ENCODE results near the gene PDE7B.

Gene PDE7B

GRCh38 chr6:136035378-136036070, 184.0 kb downstream of the PDE7B start:
- Histone ChIP-seq H3K4me3 (ENCODE audit: insufficient read depth, low read depth, low read length) (no peak overlapping the region), H3K4me1 (ENCODE audit: control insufficient read depth, insufficient read depth, low read length) (peaks cover 8% of the 10 kb centered on the region), H3K27ac (ENCODE audit: insufficient read depth, low read depth, low read length, poor library complexity, severe bottlenecking) (no peak overlapping the region), H3K9me3 (ENCODE audit: control insufficient read depth, low read length) (no peaks in the 10 kb centered on the region), H3K36me3 (ENCODE audit: control insufficient read depth, insufficient read depth, low read length) (no peaks in the 10 kb centered on the region), H3K27me3 (ENCODE audit: control insufficient read depth, insufficient read depth, low read length, poor library complexity, severe bottlenecking) (no peaks in the 10 kb centered on the region)
- 95 to 99% methylated on average over 3 to 4 of the region's 4 CpGs for WGBS, 2 experiments

- H3K27ac ChIP-seq (ENCODE audit: insufficient read depth, low read depth, low read length, poor library complexity, severe bottlenecking), result no peak overlapping the region
- WGBS, 2 experiments, result 83 to 100% methylated on average over 1 to 2 of the region's 2 CpGs
- H3K36me3 ChIP-seq (ENCODE audit: control insufficient read depth, insufficient read depth, low read length), result no peaks in the 10 kb centered on the region
- H3K9me3 ChIP-seq (ENCODE audit: control insufficient read depth, low read length), result no peaks in the 10 kb centered on the region
- no peak overlapping the region for H3K4me3 ChIP-seq (ENCODE audit: insufficient read depth, low read depth, low read length)
- H3K4me1 ChIP-seq (ENCODE audit: control insufficient read depth, insufficient read depth, low read length), result peaks cover 8% of the 10 kb centered on the region
- H3K27me3 ChIP-seq (ENCODE audit: control insufficient read depth, insufficient read depth, low read length, poor library complexity, severe bottlenecking), result no peaks in the 10 kb centered on the region
Observed at GRCh38 chr6:136036071-136036380, 184.5 kb downstream of the PDE7B start.

- no peaks in the 10 kb centered on the region for H3K36me3 ChIP-seq (ENCODE audit: control insufficient read depth, insufficient read depth, low read length)
- 77 to 85% methylated on average over 3 of the region's 4 CpGs for WGBS, 2 experiments
- H3K27ac ChIP-seq (ENCODE audit: insufficient read depth, low read depth, low read length, poor library complexity, severe bottlenecking), result no peak overlapping the region
- H3K27me3 ChIP-seq (ENCODE audit: control insufficient read depth, insufficient read depth, low read length, poor library complexity, severe bottlenecking), result no peaks in the 10 kb centered on the region
- no peaks in the 10 kb centered on the region for H3K9me3 ChIP-seq (ENCODE audit: control insufficient read depth, low read length)
- no peak overlapping the region for H3K4me3 ChIP-seq (ENCODE audit: insufficient read depth, low read depth, low read length)
- H3K4me1 ChIP-seq (ENCODE audit: control insufficient read depth, insufficient read depth, low read length), result peaks cover 8% of the 10 kb centered on the region
Observed at GRCh38 chr6:136036601-136037000, 185.1 kb downstream of the PDE7B start.

- Histone ChIP-seq H3K27me3 (ENCODE audit: control insufficient read depth, insufficient read depth, low read length, poor library complexity, severe bottlenecking) (no peaks in the 10 kb centered on the region), H3K36me3 (ENCODE audit: control insufficient read depth, insufficient read depth, low read length) (no peaks in the 10 kb centered on the region), H3K27ac (ENCODE audit: insufficient read depth, low read depth, low read length, poor library complexity, severe bottlenecking) (no peak overlapping the region), H3K4me1 (ENCODE audit: control insufficient read depth, insufficient read depth, low read length) (peaks cover 8% of the 10 kb centered on the region), H3K4me3 (ENCODE audit: insufficient read depth, low read depth, low read length) (no peak overlapping the region), H3K9me3 (ENCODE audit: control insufficient read depth, low read length) (no peaks in the 10 kb centered on the region)
- WGBS, 2 experiments, result 90 to 92% methylated on average over 8 of the region's 8 CpGs
Observed at GRCh38 chr6:136037242-136037875, 185.9 kb downstream of the PDE7B start.

- H3K9me3 ChIP-seq (ENCODE audit: control insufficient read depth, low read length), result no peaks in the 10 kb centered on the region
- 74 to 75% methylated on average over 13 of the region's 13 CpGs for WGBS, 2 experiments
- H3K27ac ChIP-seq (ENCODE audit: insufficient read depth, low read depth, low read length, poor library complexity, severe bottlenecking), result no peak overlapping the region
- peaks cover 8% of the 10 kb centered on the region for H3K4me1 ChIP-seq (ENCODE audit: control insufficient read depth, insufficient read depth, low read length)
- no peaks in the 10 kb centered on the region for H3K36me3 ChIP-seq (ENCODE audit: control insufficient read depth, insufficient read depth, low read length)
- no peak overlapping the region for H3K4me3 ChIP-seq (ENCODE audit: insufficient read depth, low read depth, low read length)
- no peaks in the 10 kb centered on the region for H3K27me3 ChIP-seq (ENCODE audit: control insufficient read depth, insufficient read depth, low read length, poor library complexity, severe bottlenecking)
Observed at GRCh38 chr6:136037876-136038460, 186.5 kb downstream of the PDE7B start.

GRCh38 chr6:136038531-136038930, 187.0 kb downstream of the PDE7B start:
- Histone ChIP-seq H3K4me1 (ENCODE audit: control insufficient read depth, insufficient read depth, low read length) (peaks cover 8% of the 10 kb centered on the region), H3K27ac (ENCODE audit: insufficient read depth, low read depth, low read length, poor library complexity, severe bottlenecking) (no peak overlapping the region), H3K27me3 (ENCODE audit: control insufficient read depth, insufficient read depth, low read length, poor library complexity, severe bottlenecking) (no peaks in the 10 kb centered on the region), H3K9me3 (ENCODE audit: control insufficient read depth, low read length) (no peaks in the 10 kb centered on the region), H3K36me3 (ENCODE audit: control insufficient read depth, insufficient read depth, low read length) (no peaks in the 10 kb centered on the region), H3K4me3 (ENCODE audit: insufficient read depth, low read depth, low read length) (no peak overlapping the region)

GRCh38 chr6:136039185-136039584, 187.7 kb downstream of the PDE7B start:
- Histone ChIP-seq H3K4me3 (ENCODE audit: insufficient read depth, low read depth, low read length) (no peak overlapping the region), H3K27ac (ENCODE audit: insufficient read depth, low read depth, low read length, poor library complexity, severe bottlenecking) (no peak overlapping the region), H3K9me3 (ENCODE audit: control insufficient read depth, low read length) (no peaks in the 10 kb centered on the region), H3K27me3 (ENCODE audit: control insufficient read depth, insufficient read depth, low read length, poor library complexity, severe bottlenecking) (no peaks in the 10 kb centered on the region), H3K4me1 (ENCODE audit: control insufficient read depth, insufficient read depth, low read length) (peaks cover 8% of the 10 kb centered on the region), H3K36me3 (ENCODE audit: control insufficient read depth, insufficient read depth, low read length) (no peaks in the 10 kb centered on the region)
- WGBS, 2 experiments, result 94 to 97% methylated on average over 3 to 4 of the region's 4 CpGs

- Histone ChIP-seq H3K9me3 (ENCODE audit: control insufficient read depth, low read length) (no peaks in the 10 kb centered on the region), H3K27me3 (ENCODE audit: control insufficient read depth, insufficient read depth, low read length, poor library complexity, severe bottlenecking) (no peaks in the 10 kb centered on the region), H3K4me1 (ENCODE audit: control insufficient read depth, insufficient read depth, low read length) (no peaks in the 10 kb centered on the region), H3K27ac (ENCODE audit: insufficient read depth, low read depth, low read length, poor library complexity, severe bottlenecking) (no peak overlapping the region), H3K36me3 (ENCODE audit: control insufficient read depth, insufficient read depth, low read length) (no peaks in the 10 kb centered on the region), H3K4me3 (ENCODE audit: insufficient read depth, low read depth, low read length) (no peak overlapping the region)
- WGBS, 2 experiments, result 87 to 93% methylated on average over 1 of the region's 1 CpG
Observed at GRCh38 chr6:136050475-136050874, 199.0 kb downstream of the PDE7B start.

- Histone ChIP-seq H3K9me3 (ENCODE audit: control insufficient read depth, low read length) (no peaks in the 10 kb centered on the region), H3K27ac (ENCODE audit: insufficient read depth, low read depth, low read length, poor library complexity, severe bottlenecking) (no peak overlapping the region), H3K4me1 (ENCODE audit: control insufficient read depth, insufficient read depth, low read length) (no peaks in the 10 kb centered on the region), H3K27me3 (ENCODE audit: control insufficient read depth, insufficient read depth, low read length, poor library complexity, severe bottlenecking) (no peaks in the 10 kb centered on the region), H3K4me3 (ENCODE audit: insufficient read depth, low read depth, low read length) (no peak overlapping the region), H3K36me3 (ENCODE audit: control insufficient read depth, insufficient read depth, low read length) (no peaks in the 10 kb centered on the region)
- WGBS, 2 experiments, result 95 to 96% methylated on average over 10 to 12 of the region's 12 CpGs
Observed at GRCh38 chr6:136051140-136051775, 199.8 kb downstream of the PDE7B start.

GRCh38 chr6:136052031-136052430, 200.5 kb downstream of the PDE7B start:
- H3K36me3 ChIP-seq (ENCODE audit: control insufficient read depth, insufficient read depth, low read length), result no peaks in the 10 kb centered on the region
- WGBS, 2 experiments, result 86 to 93% methylated on average over 2 of the region's 2 CpGs
- H3K4me3 ChIP-seq (ENCODE audit: insufficient read depth, low read depth, low read length), result no peak overlapping the region
- H3K4me1 ChIP-seq (ENCODE audit: control insufficient read depth, insufficient read depth, low read length), result no peaks in the 10 kb centered on the region
- H3K9me3 ChIP-seq (ENCODE audit: control insufficient read depth, low read length), result no peaks in the 10 kb centered on the region
- no peak overlapping the region for H3K27ac ChIP-seq (ENCODE audit: insufficient read depth, low read depth, low read length, poor library complexity, severe bottlenecking)
- no peaks in the 10 kb centered on the region for H3K27me3 ChIP-seq (ENCODE audit: control insufficient read depth, insufficient read depth, low read length, poor library complexity, severe bottlenecking)
